Natural killer cell (primary cell): ENCODE results near the gene CADM4. TPM values are rescaled to one million over a fixed set of nuclear protein-coding genes. Genes with fewer than 3 reads are reported as not detected.
"Not testable (repeated sequence)": the region's sequence is repeated elsewhere in the genome, so short reads cannot be mapped to it uniquely, and the experiment has no call there.

ENCODE experiments used
- ATAC-seq, 3 donors: fragments of 150-1000 bp in 2 of 3; fragments of 200-7000 bp in 1 of 3; cut with Tn5 transposase; 1 replicate in 1 of 3; 2 replicates in 2 of 3; pipeline ENCODE4 v1.10.0; 2021; ENCODE audit warnings: mild to moderate bottlenecking in 2 of 3, moderate library complexity in 2 of 3
- DNase-seq, 2 donors: peaks; one replicate each; pipeline versions ENCODE4 v3.0.0 to v3.0.0-alpha.2; 2013 to 2021; ENCODE audit warnings: mixed read lengths in 1 of 2
- H3K27ac ChIP-seq: one replicate; pipeline ENCODE4 v1.5.1; 2013; ENCODE audit warnings: mild to moderate bottlenecking, low read length
- H3K27me3 ChIP-seq: one replicate; pipeline ENCODE4 v1.6.1; 2013; ENCODE audit warnings: low read length; ENCODE audit not compliant: control insufficient read depth, insufficient read depth
- H3K36me3 ChIP-seq: one replicate; pipeline ENCODE4 v1.6.1; 2013; ENCODE audit warnings: low read length; ENCODE audit not compliant: control insufficient read depth, insufficient read depth
- H3K4me1 ChIP-seq: one replicate; pipeline ENCODE4 v1.6.1; 2013; ENCODE audit warnings: low read length; ENCODE audit not compliant: control insufficient read depth, insufficient read depth
- H3K4me3 ChIP-seq: one replicate; pipeline ENCODE4 v1.5.1; 2013; ENCODE audit warnings: low read length
- H3K9me3 ChIP-seq: one replicate; pipeline ENCODE4 v1.6.1; 2013; ENCODE audit warnings: low read length; ENCODE audit not compliant: control insufficient read depth, insufficient read depth
- H3K27ac Mint-ChIP-seq, 2 donors: one replicate each; pipeline ENCODE4 v1.8.0; 2022; ENCODE audit warnings: mild to moderate bottlenecking in 2 of 2, mixed read lengths in 2 of 2, moderate library complexity in 1 of 2
- H3K27me3 Mint-ChIP-seq, 2 donors: one replicate each; pipeline ENCODE4 v1.8.0; 2022; ENCODE audit warnings: low read depth in 2 of 2, mixed read lengths in 2 of 2
- H3K36me3 Mint-ChIP-seq: one replicate; pipeline ENCODE4 v1.8.0; 2022; ENCODE audit warnings: mixed read lengths
- H3K4me1 Mint-ChIP-seq, 2 donors: one replicate each; pipeline ENCODE4 v1.8.0; 2022; ENCODE audit warnings: mixed read lengths in 2 of 2
- H3K4me3 Mint-ChIP-seq: one replicate; pipeline ENCODE4 v1.8.0; 2022; ENCODE audit warnings: mild to moderate bottlenecking, moderate library complexity, mixed read lengths
- H3K9me3 Mint-ChIP-seq, 2 donors: one replicate each; pipeline ENCODE4 v1.8.0; 2022; ENCODE audit warnings: mixed read lengths in 2 of 2
- WGBS: methylation state at CpG from one replicate; pipeline ENCODE4 v1.1.7; 2013; ENCODE audit warnings: missing lambda C conversion rate; ENCODE audit not compliant: insufficient coverage; 5-methylcytosine and 5-hydroxymethylcytosine counted together
- intact Hi-C: fragments of 100-400 bp; cut with micrococcal nuclease; formaldehyde crosslinking; loops from one replicate; pipeline ENCODE4 v1.14.2; 2022
- total RNA-seq, 4 donors: library from RNA; stranded (reverse); fragments of 120-200 nt in 1 of 4; gene quantifications; one replicate each; pipeline versions ENCODE4 v1.2.3 to v1.2.4, GENCODE V29; 2013 to 2022
- TF ChIP-seq, protein P1 (sequence below): fragments of 200-600 bp; IDR thresholded peaks from one replicate; pipeline ENCODE4 v1.8.0; 2022; ENCODE audit warnings: antibody characterized with exemption

CADM4 gene
- total RNA-seq, 3 donors from 2014 or later (not counting 1 experiment from before 2014, with no cell fraction given): 0.19 to 0.38 TPM; not detected in 1

DNA sequence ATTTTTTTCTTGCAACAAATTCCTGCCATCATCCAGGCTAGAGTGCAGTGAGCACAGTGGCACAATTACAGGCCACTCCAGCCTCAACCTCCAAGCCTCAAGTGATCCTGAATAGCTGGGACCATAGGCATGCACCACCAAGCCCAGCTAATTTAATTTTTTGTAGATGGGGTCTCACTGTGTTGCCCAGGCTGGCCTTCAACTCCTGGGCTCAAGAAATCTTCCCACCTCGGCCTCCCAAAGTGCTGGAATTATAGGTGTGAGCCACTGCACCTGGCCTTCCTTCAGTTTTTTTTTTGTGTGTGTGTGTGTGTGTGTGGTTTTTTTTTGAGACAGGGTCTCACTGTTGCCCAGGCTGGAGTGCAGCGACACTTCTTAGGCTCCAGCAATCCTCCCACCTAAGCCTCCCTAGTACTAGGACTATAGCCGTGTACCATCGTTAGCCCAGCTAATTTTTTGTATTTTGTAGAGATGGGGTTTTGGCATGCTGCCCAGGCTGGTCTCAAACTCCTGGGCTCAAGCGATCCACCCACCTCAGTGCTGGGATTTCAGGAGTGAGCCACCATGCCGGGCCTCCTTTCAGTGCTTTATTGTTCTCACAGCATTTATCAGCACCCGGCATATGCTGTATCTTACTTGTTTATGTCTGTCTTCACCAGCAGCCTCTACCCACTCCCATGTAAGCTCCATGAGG lies 33.6 kb downstream of the CADM4 start:
- intact Hi-C loops: no loop called here
- Histone ChIP-seq H3K27ac (no peak overlapping the region), H3K4me1 (no peaks in the 10 kb centered on the region), H3K36me3 (peaks cover 7% of the 10 kb centered on the region), H3K27me3 (no peaks in the 10 kb centered on the region), H3K4me3 (no peak overlapping the region), H3K9me3 (no peaks in the 10 kb centered on the region)
- Mint-ChIP-seq H3K4me1 (peaks cover 5 to 24% of the 10 kb centered on the region in 2 donors), H3K36me3 (no peaks in the 10 kb centered on the region), H3K27ac (peak overlapping the region; percentile 43 to 65), H3K9me3 (no peaks in the 10 kb centered on the region), H3K4me3 (no peak overlapping the region), H3K27me3 (no peaks in the 10 kb centered on the region)
- ATAC-seq: no peak
- WGBS: 85% methylated on average over 4 of the region's 7 CpGs
- TF ChIP-seq, protein P1, sequence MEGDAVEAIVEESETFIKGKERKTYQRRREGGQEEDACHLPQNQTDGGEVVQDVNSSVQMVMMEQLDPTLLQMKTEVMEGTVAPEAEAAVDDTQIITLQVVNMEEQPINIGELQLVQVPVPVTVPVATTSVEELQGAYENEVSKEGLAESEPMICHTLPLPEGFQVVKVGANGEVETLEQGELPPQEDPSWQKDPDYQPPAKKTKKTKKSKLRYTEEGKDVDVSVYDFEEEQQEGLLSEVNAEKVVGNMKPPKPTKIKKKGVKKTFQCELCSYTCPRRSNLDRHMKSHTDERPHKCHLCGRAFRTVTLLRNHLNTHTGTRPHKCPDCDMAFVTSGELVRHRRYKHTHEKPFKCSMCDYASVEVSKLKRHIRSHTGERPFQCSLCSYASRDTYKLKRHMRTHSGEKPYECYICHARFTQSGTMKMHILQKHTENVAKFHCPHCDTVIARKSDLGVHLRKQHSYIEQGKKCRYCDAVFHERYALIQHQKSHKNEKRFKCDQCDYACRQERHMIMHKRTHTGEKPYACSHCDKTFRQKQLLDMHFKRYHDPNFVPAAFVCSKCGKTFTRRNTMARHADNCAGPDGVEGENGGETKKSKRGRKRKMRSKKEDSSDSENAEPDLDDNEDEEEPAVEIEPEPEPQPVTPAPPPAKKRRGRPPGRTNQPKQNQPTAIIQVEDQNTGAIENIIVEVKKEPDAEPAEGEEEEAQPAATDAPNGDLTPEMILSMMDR: no peak
- no peak for DNase-seq

DNA sequence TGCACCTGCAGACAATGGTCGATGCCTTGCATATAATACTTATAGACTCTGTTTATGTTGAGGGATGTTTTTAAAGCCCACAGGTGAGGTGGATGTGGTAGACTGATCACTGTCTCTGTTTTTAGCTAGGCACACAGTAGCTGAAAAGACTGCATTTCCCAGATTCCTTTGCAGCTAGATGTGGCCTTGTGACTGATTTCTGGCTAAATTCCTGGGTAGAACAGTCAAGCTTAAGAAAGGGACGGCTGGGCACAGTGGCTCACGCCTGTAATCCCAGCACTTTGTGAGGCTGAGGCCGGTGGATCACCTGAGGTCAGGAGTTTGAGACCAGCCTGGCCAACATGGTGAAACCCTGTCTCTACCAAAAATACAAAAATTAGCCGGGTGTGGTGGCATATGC lies 39.3 kb downstream of the CADM4 start:
- H3K27ac Mint-ChIP-seq, ATAC-seq, intact Hi-C loops, H3K9me3 Mint-ChIP-seq, H3K4me3 Mint-ChIP-seq, H3K36me3 Mint-ChIP-seq, H3K9me3 ChIP-seq, H3K27me3 ChIP-seq, DNase-seq, H3K27ac ChIP-seq, H3K27me3 Mint-ChIP-seq, H3K4me3 ChIP-seq: not testable (repeated sequence)
- H3K36me3 ChIP-seq: peaks cover 20% of the 10 kb centered on the region
- H3K4me1 Mint-ChIP-seq: peaks cover 28 to 29% of the 10 kb centered on the region in 2 donors
- H3K4me1 ChIP-seq: peaks cover 21% of the 10 kb centered on the region
- 99% methylated on average over 4 of the region's 5 CpGs for WGBS

DNA sequence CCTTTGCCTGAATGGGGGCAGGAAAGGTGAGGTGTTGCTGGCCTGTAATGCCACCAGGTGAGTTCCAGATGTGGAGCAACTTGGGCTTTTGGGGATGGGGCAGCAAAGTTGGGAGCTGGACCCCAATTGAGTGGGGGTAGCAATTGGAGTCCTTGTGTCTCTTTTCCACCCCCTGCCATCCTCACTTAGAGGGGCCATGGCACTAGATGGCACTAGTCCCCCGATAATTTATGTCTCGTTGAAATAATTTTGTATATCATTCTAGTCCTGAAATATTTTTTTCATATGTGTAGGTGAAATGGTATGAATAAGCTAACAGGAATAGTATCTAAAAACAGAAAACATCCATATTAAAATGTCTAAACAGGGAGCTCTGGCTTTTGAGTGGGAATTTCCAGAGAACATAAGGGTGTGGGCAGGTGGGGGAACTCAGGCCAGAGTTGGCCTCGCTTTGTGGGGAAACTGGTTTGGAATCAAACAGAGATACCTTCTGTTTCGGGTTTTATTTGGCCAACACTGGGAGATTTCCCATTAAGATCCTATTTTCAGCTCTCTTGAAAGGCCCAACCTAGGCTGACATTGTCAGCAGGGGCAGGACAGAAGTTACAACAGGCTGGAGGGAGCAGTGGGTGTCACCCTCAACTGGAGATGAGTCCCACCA lies 39.9 kb downstream of the CADM4 start:
- Mint-ChIP-seq H3K36me3 (no peaks in the 10 kb centered on the region), H3K9me3 (no peaks in the 10 kb centered on the region), H3K4me3 (no peak overlapping the region), H3K27me3 (no peaks in the 10 kb centered on the region), H3K27ac (peak overlapping the region in 1 of 2 donors; percentile 98), H3K4me1 (peaks cover 32 to 35% of the 10 kb centered on the region in 2 donors)
- H3K9me3 ChIP-seq: no peaks in the 10 kb centered on the region
- ATAC-seq (no peak), DNase-seq (no peak)
- WGBS: 92% methylated on average over 2 of the region's 4 CpGs
- TF ChIP-seq, protein P1: no peak
- H3K27ac ChIP-seq: no peak overlapping the region
- peaks cover 27% of the 10 kb centered on the region for H3K4me1 ChIP-seq
- intact Hi-C loops: loop anchor here (5.0 kb wide), 1 partner anchor 152 kb away; no protein-coding TSS in a partner anchor
- no peak overlapping the region for H3K4me3 ChIP-seq
- no peaks in the 10 kb centered on the region for H3K27me3 ChIP-seq
- peaks cover 20% of the 10 kb centered on the region for H3K36me3 ChIP-seq

DNA sequence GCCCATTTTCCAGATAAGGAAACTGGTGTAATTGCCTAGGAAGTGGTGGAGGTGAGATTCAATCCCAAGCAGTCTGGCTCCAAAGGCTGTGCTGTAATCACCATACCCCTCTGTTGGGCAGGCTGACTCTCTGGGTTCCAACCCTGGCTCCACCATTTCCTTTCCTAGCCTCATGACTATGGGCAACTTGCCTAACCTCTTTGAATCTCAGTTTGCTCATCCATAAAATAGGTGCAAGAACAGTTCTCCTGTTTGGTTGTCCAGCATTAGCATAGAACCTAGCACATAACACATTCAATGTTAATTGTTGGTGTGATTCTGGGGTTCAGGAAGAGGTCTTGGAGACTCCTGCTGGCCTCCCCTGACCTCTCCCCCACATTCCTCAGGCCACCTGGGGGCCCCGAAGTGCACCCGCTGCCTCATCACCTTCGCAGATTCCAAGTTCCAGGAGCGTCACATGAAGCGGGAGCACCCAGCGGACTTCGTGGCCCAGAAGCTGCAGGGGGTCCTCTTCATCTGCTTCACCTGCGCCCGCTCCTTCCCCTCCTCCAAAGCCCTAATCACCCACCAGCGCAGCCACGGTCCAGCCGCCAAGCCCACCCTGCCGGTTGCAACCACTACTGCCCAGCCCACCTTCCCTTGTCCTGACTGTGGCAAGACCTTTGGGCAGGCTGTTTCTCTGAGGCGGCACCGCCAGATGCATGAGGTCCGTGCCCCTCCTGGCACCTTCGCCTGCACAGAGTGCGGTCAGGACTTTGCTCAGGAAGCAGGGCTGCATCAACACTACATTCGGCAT lies 41.0 kb downstream of the CADM4 start:
- H3K27ac Mint-ChIP-seq: peak overlapping the region; percentile 98 to 100
- ATAC-seq: no peak
- Histone ChIP-seq H3K9me3 (no peaks in the 10 kb centered on the region), H3K27ac (no peak overlapping the region), H3K36me3 (peaks cover 20% of the 10 kb centered on the region), H3K4me3 (no peak overlapping the region), H3K4me1 (peaks cover 35% of the 10 kb centered on the region), H3K27me3 (no peaks in the 10 kb centered on the region)
- intact Hi-C loops: loop anchor here (5.0 kb wide), 1 partner anchor 151 kb away; no protein-coding TSS in a partner anchor
- H3K27me3 Mint-ChIP-seq: no peaks in the 10 kb centered on the region
- TF ChIP-seq, protein P1: no peak
- H3K4me1 Mint-ChIP-seq: peaks cover 36 to 39% of the 10 kb centered on the region in 2 donors
- H3K4me3 Mint-ChIP-seq: no peak overlapping the region
- H3K36me3 Mint-ChIP-seq: no peaks in the 10 kb centered on the region
- WGBS: 98% methylated on average over 19 of the region's 19 CpGs
- no peak for DNase-seq
- H3K9me3 Mint-ChIP-seq: no peaks in the 10 kb centered on the region
